ENCODE measurements around the gene XRCC5.

XRCC5 gene

GRCh38 chr2:216161967-216162366 lies 52.8 kb downstream of the XRCC5 start:
- Histone ChIP-seq H3K4me3 (ENCODE audit: low read depth, low read length, poor library complexity, severe bottlenecking) (no peak overlapping the region), H3K9ac (ENCODE audit: low read length) (no peak overlapping the region), H3K4me1 (ENCODE audit: insufficient read depth, low read length, severe bottlenecking) (no peaks in the 10 kb centered on the region), H3K4me2 (ENCODE audit: low read length) (no peak overlapping the region), H3K36me3 (ENCODE audit: insufficient read depth, low read length) (peaks cover 95% of the 10 kb centered on the region), H3K27me3 (ENCODE audit: insufficient read depth, low read length) (no peaks in the 10 kb centered on the region), H2AFZ (ENCODE audit: low read length) (no peak overlapping the region), H3K9me2 (ENCODE audit: low read depth, low read length) (no peaks in the 10 kb centered on the region), H3K79me2 (ENCODE audit: insufficient read depth, low read length) (no peaks in the 10 kb centered on the region), H3K9me3 (ENCODE audit: low read length) (no peaks in the 10 kb centered on the region), H4K20me1 (ENCODE audit: insufficient read depth, low read length) (no peaks in the 10 kb centered on the region; the same call in 1 of the 2 replicates), H3K27ac (ENCODE audit: low read depth, low read length, poor library complexity, severe bottlenecking) (no peak overlapping the region), H3F3A (ENCODE audit: insufficient read depth, low read length) (no peaks in the 10 kb centered on the region)
- no peak for TF ChIP-seq EZH2 (IDR thresholded peaks at IDR 0.05; ENCODE audit: borderline replicate concordance, low read length)
- TF ChIP-seq, protein P1, sequence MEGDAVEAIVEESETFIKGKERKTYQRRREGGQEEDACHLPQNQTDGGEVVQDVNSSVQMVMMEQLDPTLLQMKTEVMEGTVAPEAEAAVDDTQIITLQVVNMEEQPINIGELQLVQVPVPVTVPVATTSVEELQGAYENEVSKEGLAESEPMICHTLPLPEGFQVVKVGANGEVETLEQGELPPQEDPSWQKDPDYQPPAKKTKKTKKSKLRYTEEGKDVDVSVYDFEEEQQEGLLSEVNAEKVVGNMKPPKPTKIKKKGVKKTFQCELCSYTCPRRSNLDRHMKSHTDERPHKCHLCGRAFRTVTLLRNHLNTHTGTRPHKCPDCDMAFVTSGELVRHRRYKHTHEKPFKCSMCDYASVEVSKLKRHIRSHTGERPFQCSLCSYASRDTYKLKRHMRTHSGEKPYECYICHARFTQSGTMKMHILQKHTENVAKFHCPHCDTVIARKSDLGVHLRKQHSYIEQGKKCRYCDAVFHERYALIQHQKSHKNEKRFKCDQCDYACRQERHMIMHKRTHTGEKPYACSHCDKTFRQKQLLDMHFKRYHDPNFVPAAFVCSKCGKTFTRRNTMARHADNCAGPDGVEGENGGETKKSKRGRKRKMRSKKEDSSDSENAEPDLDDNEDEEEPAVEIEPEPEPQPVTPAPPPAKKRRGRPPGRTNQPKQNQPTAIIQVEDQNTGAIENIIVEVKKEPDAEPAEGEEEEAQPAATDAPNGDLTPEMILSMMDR (IDR thresholded peaks at IDR 0.05; ENCODE audit: low read length), result no peak

GRCh38 chr2:216163518-216163917 lies 54.4 kb downstream of the XRCC5 start:
- Histone ChIP-seq H3K9me3 (ENCODE audit: low read length) (no peaks in the 10 kb centered on the region), H3F3A (ENCODE audit: insufficient read depth, low read length) (no peaks in the 10 kb centered on the region), H3K4me1 (ENCODE audit: insufficient read depth, low read length, severe bottlenecking) (no peaks in the 10 kb centered on the region), H3K9ac (ENCODE audit: low read length) (no peak overlapping the region), H2AFZ (ENCODE audit: low read length) (no peak overlapping the region), H3K27ac (ENCODE audit: low read depth, low read length, poor library complexity, severe bottlenecking) (no peak overlapping the region), H3K36me3 (ENCODE audit: insufficient read depth, low read length) (peaks cover 97% of the 10 kb centered on the region), H3K79me2 (ENCODE audit: insufficient read depth, low read length) (no peaks in the 10 kb centered on the region), H3K4me3 (ENCODE audit: low read depth, low read length, poor library complexity, severe bottlenecking) (no peak overlapping the region), H3K27me3 (ENCODE audit: insufficient read depth, low read length) (no peaks in the 10 kb centered on the region), H3K9me2 (ENCODE audit: low read depth, low read length) (no peaks in the 10 kb centered on the region), H4K20me1 (ENCODE audit: insufficient read depth, low read length) (no peaks in the 10 kb centered on the region; the same call in 1 of the 2 replicates), H3K4me2 (ENCODE audit: low read length) (no peak overlapping the region)
- TF ChIP-seq EZH2 (IDR thresholded peaks at IDR 0.05; ENCODE audit: borderline replicate concordance, low read length), result no peak
- TF ChIP-seq, protein P1 (IDR thresholded peaks at IDR 0.05; ENCODE audit: low read length), result no peak

DNA sequence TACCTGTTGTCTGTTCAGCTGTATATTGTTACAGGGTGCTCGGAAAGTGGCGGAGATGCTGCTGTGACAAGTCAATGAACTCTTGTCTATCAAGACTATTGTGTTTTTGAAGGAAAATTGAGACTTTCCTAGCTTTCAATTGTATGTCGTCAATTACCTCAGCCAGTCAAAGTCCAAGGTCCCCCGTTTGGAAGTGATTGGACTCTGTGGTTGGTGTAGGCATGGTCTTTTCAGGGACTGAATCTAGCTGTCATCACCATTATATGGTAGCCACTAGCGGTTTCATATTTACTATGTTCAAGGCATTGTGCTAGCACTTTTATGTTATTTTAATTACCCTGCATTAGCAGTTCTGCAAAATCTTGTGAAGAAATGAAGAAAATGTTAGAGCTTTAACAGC lies 54.9 kb downstream of the XRCC5 start:
- Histone ChIP-seq H3F3A (ENCODE audit: insufficient read depth, low read length) (no peaks in the 10 kb centered on the region), H3K9me2 (ENCODE audit: low read depth, low read length) (no peaks in the 10 kb centered on the region), H4K20me1 (ENCODE audit: insufficient read depth, low read length) (no peaks in the 10 kb centered on the region; the same call in 1 of the 2 replicates), H3K27me3 (ENCODE audit: insufficient read depth, low read length) (no peaks in the 10 kb centered on the region), H3K9ac (ENCODE audit: low read length) (no peak overlapping the region), H3K4me2 (ENCODE audit: low read length) (no peak overlapping the region), H3K36me3 (ENCODE audit: insufficient read depth, low read length) (peaks cover 98% of the 10 kb centered on the region), H3K4me3 (ENCODE audit: low read depth, low read length, poor library complexity, severe bottlenecking) (no peak overlapping the region), H3K79me2 (ENCODE audit: insufficient read depth, low read length) (no peaks in the 10 kb centered on the region), H3K27ac (ENCODE audit: low read depth, low read length, poor library complexity, severe bottlenecking) (no peak overlapping the region), H3K4me1 (ENCODE audit: insufficient read depth, low read length, severe bottlenecking) (no peaks in the 10 kb centered on the region), H3K9me3 (ENCODE audit: low read length) (no peaks in the 10 kb centered on the region), H2AFZ (ENCODE audit: low read length) (no peak overlapping the region)
- TF ChIP-seq, protein P1 (IDR thresholded peaks at IDR 0.05; ENCODE audit: low read length), result no peak
- no peak for TF ChIP-seq EZH2 (IDR thresholded peaks at IDR 0.05; ENCODE audit: borderline replicate concordance, low read length)

Data from OCI-LY1 (cell line).